ENCODE data around the gene MSMP.

The MSMP gene

DNA sequence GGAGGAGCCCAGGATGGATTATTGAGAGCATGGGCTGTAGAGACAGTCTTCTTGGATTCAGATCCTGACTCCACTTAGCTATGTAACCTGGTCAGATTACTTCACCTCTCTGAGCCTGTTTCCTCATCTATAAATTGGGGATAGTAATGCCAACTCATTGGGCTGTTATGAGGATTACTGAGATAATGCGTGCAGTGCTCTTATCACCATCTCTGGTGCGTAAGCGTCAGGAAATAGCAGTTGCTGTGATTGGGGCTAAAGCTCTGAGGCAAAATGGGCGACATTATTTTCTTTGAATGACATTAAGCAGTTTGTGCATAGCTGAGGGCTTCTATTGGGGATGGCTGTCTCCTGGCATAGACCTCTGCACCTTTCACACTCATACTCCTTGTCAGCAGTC lies 995 bp upstream of the MSMP start:
- TF ChIP-seq, protein P1, sequence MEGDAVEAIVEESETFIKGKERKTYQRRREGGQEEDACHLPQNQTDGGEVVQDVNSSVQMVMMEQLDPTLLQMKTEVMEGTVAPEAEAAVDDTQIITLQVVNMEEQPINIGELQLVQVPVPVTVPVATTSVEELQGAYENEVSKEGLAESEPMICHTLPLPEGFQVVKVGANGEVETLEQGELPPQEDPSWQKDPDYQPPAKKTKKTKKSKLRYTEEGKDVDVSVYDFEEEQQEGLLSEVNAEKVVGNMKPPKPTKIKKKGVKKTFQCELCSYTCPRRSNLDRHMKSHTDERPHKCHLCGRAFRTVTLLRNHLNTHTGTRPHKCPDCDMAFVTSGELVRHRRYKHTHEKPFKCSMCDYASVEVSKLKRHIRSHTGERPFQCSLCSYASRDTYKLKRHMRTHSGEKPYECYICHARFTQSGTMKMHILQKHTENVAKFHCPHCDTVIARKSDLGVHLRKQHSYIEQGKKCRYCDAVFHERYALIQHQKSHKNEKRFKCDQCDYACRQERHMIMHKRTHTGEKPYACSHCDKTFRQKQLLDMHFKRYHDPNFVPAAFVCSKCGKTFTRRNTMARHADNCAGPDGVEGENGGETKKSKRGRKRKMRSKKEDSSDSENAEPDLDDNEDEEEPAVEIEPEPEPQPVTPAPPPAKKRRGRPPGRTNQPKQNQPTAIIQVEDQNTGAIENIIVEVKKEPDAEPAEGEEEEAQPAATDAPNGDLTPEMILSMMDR (IDR thresholded peaks at IDR 0.05; ENCODE audit: low read depth, low read length) = no peak
- TF ChIP-seq POLR2A (IDR thresholded peaks at IDR 0.05; ENCODE audit: extremely low read depth, insufficient read length) (no peak), MYC (IDR thresholded peaks at IDR 0.05; ENCODE audit: low read depth, low read length) (no peak)
- TF ChIP-seq, protein P2, sequence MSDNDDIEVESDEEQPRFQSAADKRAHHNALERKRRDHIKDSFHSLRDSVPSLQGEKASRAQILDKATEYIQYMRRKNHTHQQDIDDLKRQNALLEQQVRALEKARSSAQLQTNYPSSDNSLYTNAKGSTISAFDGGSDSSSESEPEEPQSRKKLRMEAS (IDR thresholded peaks at IDR 0.05; ENCODE audit: low read depth, low read length) = no peak
- H3K4me3 ChIP-seq (ENCODE audit: low read depth, low read length) = no peak overlapping the region
- no peak for DNase-seq (ENCODE audit: low read depth)

DNA sequence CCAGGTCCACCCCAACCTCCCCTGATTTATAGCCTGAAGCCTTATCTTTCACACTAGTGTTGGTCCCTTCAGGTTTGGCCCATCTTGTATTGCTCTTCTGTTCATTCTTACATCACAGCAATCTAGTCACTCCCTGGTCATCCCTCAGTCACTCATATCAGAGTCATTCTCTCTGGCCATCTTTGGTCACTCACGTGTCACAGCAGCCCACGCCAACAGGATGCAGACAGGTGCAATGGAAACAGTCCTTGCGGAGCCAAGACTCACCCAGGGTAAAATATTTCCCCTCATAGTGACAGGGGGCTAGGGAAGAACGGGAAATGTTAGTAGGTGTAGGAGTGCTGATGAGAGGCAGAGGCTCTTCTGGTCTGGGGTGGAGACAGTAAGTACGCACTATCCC lies 610 bp downstream of the MSMP start:
- H3K4me3 ChIP-seq (ENCODE audit: low read depth, low read length) = no peak overlapping the region
- TF ChIP-seq MYC (IDR thresholded peaks at IDR 0.05; ENCODE audit: low read depth, low read length) (no peak), POLR2A (IDR thresholded peaks at IDR 0.05; ENCODE audit: extremely low read depth, insufficient read length) (no peak)
- TF ChIP-seq, protein P1 (IDR thresholded peaks at IDR 0.05; ENCODE audit: low read depth, low read length) = no peak
- TF ChIP-seq, protein P2 (IDR thresholded peaks at IDR 0.05; ENCODE audit: low read depth, low read length) = no peak
- DNase-seq (ENCODE audit: low read depth) = no peak

DNA sequence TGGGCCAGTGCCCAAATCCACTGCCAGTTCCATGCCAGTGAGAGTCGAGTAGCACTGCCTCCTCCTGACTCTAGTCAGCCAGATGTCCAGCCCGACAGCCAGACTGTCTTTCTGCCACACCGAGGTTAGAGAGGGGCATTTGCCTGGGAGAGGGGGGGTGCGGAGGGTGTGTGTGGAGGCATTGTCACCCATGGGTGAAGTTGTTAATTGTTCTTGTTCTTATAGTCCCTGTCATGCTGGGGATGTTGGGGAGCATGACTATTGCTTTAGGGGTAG lies 3.9 kb downstream of the MSMP start:
- TF ChIP-seq, protein P1 (IDR thresholded peaks at IDR 0.05; ENCODE audit: low read depth, low read length) = no peak
- TF ChIP-seq, protein P2 (IDR thresholded peaks at IDR 0.05; ENCODE audit: low read depth, low read length) = no peak
- TF ChIP-seq MYC (IDR thresholded peaks at IDR 0.05; ENCODE audit: low read depth, low read length) (no peak), POLR2A (IDR thresholded peaks at IDR 0.05; ENCODE audit: extremely low read depth, insufficient read length) (no peak)
- H3K4me3 ChIP-seq (ENCODE audit: low read depth, low read length) = no peak overlapping the region
- no peak for DNase-seq (ENCODE audit: low read depth)

DNA sequence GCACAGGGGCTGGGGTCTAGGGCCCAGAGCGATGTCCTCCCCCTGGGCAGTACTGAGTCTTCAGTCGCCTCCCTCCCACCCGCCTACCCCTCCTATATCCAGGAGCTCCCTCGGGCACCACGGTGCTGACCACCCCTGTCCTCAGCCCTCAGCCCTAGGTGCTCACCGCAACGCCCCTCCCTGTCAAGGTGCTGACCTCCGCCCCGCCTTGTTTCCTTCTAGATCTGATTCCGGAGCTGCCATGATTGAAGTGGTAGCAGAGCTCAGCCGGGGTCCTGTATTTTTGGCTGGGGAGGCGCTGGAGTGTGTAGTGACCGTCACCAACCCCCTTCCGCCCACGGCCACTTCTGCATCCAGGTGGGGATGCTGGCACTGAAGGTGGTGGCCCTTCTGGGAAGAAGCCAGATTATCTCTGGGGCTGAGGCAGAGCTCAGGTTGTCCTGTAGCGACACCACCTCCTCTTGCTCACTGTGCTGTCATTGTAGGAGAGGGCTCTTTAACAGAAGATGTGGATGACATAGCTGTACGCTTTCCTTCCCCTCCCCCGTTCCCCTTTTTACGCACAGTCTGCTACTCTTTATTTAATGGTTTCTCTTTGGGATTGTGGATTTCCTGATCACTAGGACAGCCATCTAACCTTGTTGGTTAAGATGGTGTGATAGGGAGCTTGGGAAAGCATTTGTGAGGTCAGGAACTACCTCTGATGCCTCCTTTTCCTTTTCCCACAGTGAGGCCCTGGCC lies 4.4 kb downstream of the MSMP start:
- peak overlapping the region; percentile 65 for H3K4me3 ChIP-seq (ENCODE audit: low read depth, low read length)
- no peak for DNase-seq (ENCODE audit: low read depth)
- TF ChIP-seq, protein P2 (IDR thresholded peaks at IDR 0.05; ENCODE audit: low read depth, low read length) = no peak
- TF ChIP-seq, protein P1 (IDR thresholded peaks at IDR 0.05; ENCODE audit: low read depth, low read length) = no peak
- no peak for TF ChIP-seq POLR2A (IDR thresholded peaks at IDR 0.05; ENCODE audit: extremely low read depth, insufficient read length)
- no peak for TF ChIP-seq MYC (IDR thresholded peaks at IDR 0.05; ENCODE audit: low read depth, low read length)

DNA sequence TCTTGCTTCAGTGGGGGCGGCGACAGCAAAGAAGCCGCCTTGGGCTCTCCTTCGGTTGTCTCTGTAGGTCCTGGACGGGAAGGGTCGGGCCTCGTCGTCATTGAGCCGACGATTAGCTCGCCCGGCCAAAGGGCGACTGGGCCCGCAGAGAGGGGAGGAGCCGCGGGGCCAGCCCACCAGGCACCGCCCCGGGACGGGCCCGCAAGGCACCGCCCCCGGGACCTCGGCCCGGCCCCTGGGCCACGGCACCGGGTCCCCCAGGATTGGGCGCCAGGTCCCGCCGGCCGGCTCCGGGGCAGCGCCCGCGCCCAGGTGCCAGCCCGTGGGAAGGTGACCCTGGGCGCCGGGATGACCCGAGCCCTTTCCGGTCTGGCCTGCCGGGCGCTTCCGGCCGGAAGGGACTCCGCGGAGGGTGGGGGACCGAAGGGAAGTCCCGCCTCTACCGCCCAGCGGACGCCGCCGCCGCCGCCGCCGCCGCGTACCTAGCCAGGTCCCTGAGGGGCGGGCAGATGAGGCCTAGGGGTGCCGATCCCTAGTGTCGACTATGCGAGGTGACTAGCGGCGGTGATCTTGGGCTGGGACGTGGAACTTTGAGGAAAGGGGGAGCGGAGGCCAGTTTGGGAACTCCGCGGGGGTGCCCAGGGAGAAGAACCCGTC lies 5.1 kb downstream of the MSMP start, which contains the start of the genes GBA2 and RGP1:
Gene GBA2 (minus strand): TSS at position 371 of the 657 bp plus-strand sequence. CDS start 524 bp downstream, outside the sequence.
Gene RGP1 (plus strand): TSS at position 430 of the 657 bp plus-strand sequence. CDS start 469 bp downstream, outside the sequence.
- DNase-seq (ENCODE audit: low read depth) = peak; percentile 75
- peak within 1 kb of the TSS; percentile 84 for H3K4me3 ChIP-seq (ENCODE audit: low read depth, low read length)
- TF ChIP-seq, protein P2 (IDR thresholded peaks at IDR 0.05; ENCODE audit: low read depth, low read length) = no peak
- TF ChIP-seq POLR2A (IDR thresholded peaks at IDR 0.05; ENCODE audit: extremely low read depth, insufficient read length) (peak; percentile 41), MYC (IDR thresholded peaks at IDR 0.05; ENCODE audit: low read depth, low read length) (no peak)
- TF ChIP-seq, protein P1 (IDR thresholded peaks at IDR 0.05; ENCODE audit: low read depth, low read length) = no peak
